Transverse colon (tissue), 4 donors: Measurements from ENCODE around the gene WDR7.

Source experiments
- CTCF ChIP-seq, 5 experiments: fragments of 200-600 bp in 3 of 5; fragments of 450-650 bp in 2 of 5; sonication (generic) in 3 of 5; IDR thresholded peaks; 1 replicate in 2 of 5; 2 replicates in 3 of 5; pipeline ENCODE4 v1.5.1; 2016 to 2017; ENCODE audit warnings: antibody characterized with exemption in 5 of 5, inconsistent platforms in 3 of 5, mild to moderate bottlenecking in 2 of 5, moderate library complexity in 1 of 5
- POLR2A ChIP-seq: fragments of 450-650 bp; IDR thresholded peaks from one replicate; pipeline ENCODE4 v1.6.1; 2016; ENCODE audit warnings: antibody characterized with exemption, mild to moderate bottlenecking, moderate library complexity
- POLR2AphosphoS5 ChIP-seq, 3 donors: sonication (generic); formaldehyde crosslinking; IDR thresholded peaks; one replicate each; pipeline ENCODE4 v1.6.1; 2016; ENCODE audit warnings: antibody characterized with exemption in 3 of 3

- TF ChIP-seq CTCF (IDR thresholded peaks at IDR 0.05) (no peak), POLR2A (no peak), POLR2AphosphoS5 (IDR thresholded peaks at IDR 0.05) (no peak)
Observed at GRCh38 chr18:57025540-57025939, 374.4 kb downstream of the WDR7 start.
